H1 (cell line): ENCODE results near the gene KLF16. TPM values are rescaled to one million over a fixed set of nuclear protein-coding genes. Genes with fewer than 3 reads are reported as not detected.
A peak's percentile ranks its signal among the peaks of the same experiment; 100 is the strongest.

Experiments
- CTCF ChIA-PET: fragments of 300-600 bp; sonication (Branson Sonifier 250); formaldehyde crosslinking; loops from one replicate; lab custom pipeline; 2021; ENCODE audit not compliant: partially characterized antibody; lab: Charles Lee
- POLR2A ChIA-PET: fragments of 300-600 bp; sonication (Branson Sonifier 250); formaldehyde crosslinking; loops from one replicate; lab custom pipeline; 2021; ENCODE audit warnings: inconsistent platforms; ENCODE audit not compliant: partially characterized antibody; lab: Charles Lee
- DNase-seq, 2 experiments: peaks; one replicate each; pipeline versions ENCODE4 v3.0.0 to v3.0.0-alpha.2; 2010 to 2022; ENCODE audit warnings: low spot score in 2 of 2, low read depth in 1 of 2, mixed read lengths in 1 of 2
- FAIRE-seq: peaks from 2 replicates; lab custom pipeline; 2011; peaks lifted over from hg19 to GRCh38; lab: Jason Lieb, UNC
- H2AFZ ChIP-seq: 2 replicates; pipeline ENCODE4 v1.8.1; 2012; ENCODE audit warnings: low read length, inconsistent platforms
- H2AK5ac ChIP-seq: 2 replicates; pipeline ENCODE4 v1.6.1; 2013; ENCODE audit warnings: low read depth, low read length
- H2BK120ac ChIP-seq: replicated peaks from 2 replicates; pipeline ENCODE3; 2013; ENCODE audit warnings: low read depth, low read length, inconsistent platforms
- H2BK12ac ChIP-seq: 2 replicates; pipeline ENCODE4 v1.6.1; 2013; ENCODE audit warnings: low read depth, low read length
- H2BK15ac ChIP-seq: 2 replicates; pipeline ENCODE4 v1.6.1; 2013; ENCODE audit warnings: low read length
- H2BK20ac ChIP-seq: 2 replicates; pipeline ENCODE4 v1.6.1; 2013; ENCODE audit warnings: low read length
- H2BK5ac ChIP-seq: 2 replicates; pipeline ENCODE4 v1.6.1; 2013; ENCODE audit warnings: low read depth, low read length
- H3K14ac ChIP-seq: 2 replicates; pipeline ENCODE4 v1.6.1; 2013; ENCODE audit warnings: inconsistent platforms; ENCODE audit not compliant: insufficient read length
- H3K18ac ChIP-seq: 2 replicates; pipeline ENCODE4 v1.6.1; 2013; ENCODE audit warnings: low read length; ENCODE audit errors: extremely low read depth
- H3K23ac ChIP-seq: 2 replicates; pipeline ENCODE4 v1.6.1; 2013; ENCODE audit warnings: inconsistent platforms; ENCODE audit not compliant: insufficient read length
- H3K23me2 ChIP-seq: 2 replicates; pipeline ENCODE4 v1.6.1; 2013; ENCODE audit warnings: low read depth, low read length
- H3K27ac ChIP-seq: 2 replicates; pipeline ENCODE4 v1.6.1; 2011; ENCODE audit warnings: low read depth, low read length, inconsistent platforms
- H3K27me3 ChIP-seq, 4 experiments: replicated peaks in 1 of 4; 1 replicate in 1 of 4; 2 replicates in 3 of 4; pipeline versions ENCODE4 v1.6.1 to v1.8.1; 2011 to 2013; ENCODE audit warnings: low read length in 3 of 4, mild to moderate bottlenecking in 3 of 4, inconsistent platforms in 2 of 4, mixed read lengths in 2 of 4, moderate library complexity in 1 of 4; ENCODE audit not compliant: control insufficient read depth in 3 of 4, insufficient read depth in 3 of 4; ENCODE audit errors: extremely low read depth in 1 of 4
- H3K36me3 ChIP-seq, 4 experiments: 2 replicates each; pipeline versions ENCODE4 v1.6.1 to v1.8.1; 2011 to 2013; ENCODE audit warnings: mild to moderate bottlenecking in 4 of 4, low read length in 3 of 4, moderate library complexity in 2 of 4, control low read depth in 1 of 4, inconsistent platforms in 1 of 4; ENCODE audit not compliant: insufficient read depth in 4 of 4, control insufficient read depth in 2 of 4
- H3K4ac ChIP-seq: replicated peaks from 2 replicates; pipeline ENCODE3; 2013; ENCODE audit warnings: low read length, low read depth, mixed read lengths, inconsistent platforms; ENCODE audit not compliant: insufficient read length
- H3K4me1 ChIP-seq, 4 experiments: replicated peaks in 1 of 4; 1 replicate in 1 of 4; 2 replicates in 3 of 4; pipeline versions ENCODE4 v1.6.1 to v1.8.1; 2011 to 2013; ENCODE audit warnings: low read length in 3 of 4, inconsistent platforms in 2 of 4, mixed read lengths in 1 of 4; ENCODE audit not compliant: insufficient read depth in 4 of 4, control insufficient read depth in 3 of 4
- H3K4me2 ChIP-seq, 2 experiments: 2 replicates each; pipeline versions ENCODE4 v1.6.1 to v1.8.1; 2011 to 2013; ENCODE audit warnings: low read depth in 2 of 2, low read length in 2 of 2, control low read depth in 1 of 2, inconsistent platforms in 1 of 2, mild to moderate bottlenecking in 1 of 2; ENCODE audit not compliant: insufficient read depth in 1 of 2
- H3K4me3 ChIP-seq, 4 experiments: fragments of 200-600, 300-600 bp in 1 of 4; sonication (generic), shearing (Covaris generic), sonication (Bioruptor Twin) in 1 of 4; 2 replicates each; pipeline versions ENCODE4 v1.5.1 to v1.8.1; 2011 to 2016; ENCODE audit warnings: low read length in 4 of 4, low read depth in 3 of 4, control low read depth in 2 of 4, inconsistent platforms in 2 of 4, mild to moderate bottlenecking in 2 of 4, mixed read lengths in 1 of 4, moderate library complexity in 1 of 4; ENCODE audit not compliant: insufficient read depth in 2 of 4; ENCODE audit errors: extremely low read depth in 1 of 4
- H3K56ac ChIP-seq: replicated peaks from 2 replicates; pipeline ENCODE3; 2013; ENCODE audit warnings: low read depth, mild to moderate bottlenecking, mixed read lengths, low read length, inconsistent platforms; ENCODE audit not compliant: insufficient read length
- H3K79me1 ChIP-seq: 2 replicates; pipeline ENCODE4 v1.6.1; 2013; ENCODE audit warnings: low read depth, low read length, control low read depth
- H3K79me2 ChIP-seq, 2 experiments: 2 replicates each; pipeline versions ENCODE4 v1.6.1 to v1.8.1; 2012 to 2013; ENCODE audit warnings: low read length in 2 of 2, mild to moderate bottlenecking in 2 of 2, inconsistent platforms in 1 of 2; ENCODE audit not compliant: insufficient read depth in 2 of 2, control insufficient read depth in 1 of 2
- H3K9ac ChIP-seq, 4 experiments: replicated peaks in 1 of 4; 1 replicate in 1 of 4; 2 replicates in 3 of 4; pipeline versions ENCODE4 v1.6.1 to v1.8.1; 2011 to 2013; ENCODE audit warnings: low read depth in 3 of 4, low read length in 3 of 4, control low read depth in 2 of 4, mild to moderate bottlenecking in 2 of 4, moderate library complexity in 2 of 4, inconsistent platforms in 1 of 4; ENCODE audit errors: extremely low read depth in 1 of 4
- H3K9me3 ChIP-seq, 2 experiments: 2 replicates each; pipeline versions ENCODE4 v1.6.1 to v1.8.1; 2012 to 2013; ENCODE audit warnings: mild to moderate bottlenecking in 2 of 2, moderate library complexity in 2 of 2, control low read depth in 1 of 2, inconsistent platforms in 1 of 2, low read depth in 1 of 2, low read length in 1 of 2, mixed read lengths in 1 of 2; ENCODE audit not compliant: insufficient read depth in 2 of 2
- H4K20me1 ChIP-seq, 2 experiments: replicated peaks in 1 of 2; 2 replicates each; pipeline versions ENCODE3 to v1.8.1; 2011 to 2013; ENCODE audit warnings: inconsistent platforms in 2 of 2, low read length in 2 of 2, mild to moderate bottlenecking in 1 of 2; ENCODE audit not compliant: insufficient read depth in 2 of 2, control insufficient read depth in 1 of 2
- H4K5ac ChIP-seq: 2 replicates; pipeline ENCODE4 v1.6.1; 2013; ENCODE audit warnings: low read length, low read depth, mixed read lengths, inconsistent platforms; ENCODE audit not compliant: insufficient read length
- H4K8ac ChIP-seq: 2 replicates; pipeline ENCODE4 v1.8.0; 2013; ENCODE audit warnings: mild to moderate bottlenecking, moderate library complexity, low read length, inconsistent platforms; ENCODE audit not compliant: insufficient read depth; ENCODE audit errors: extremely low read depth
- H4K91ac ChIP-seq: replicated peaks from 2 replicates; pipeline ENCODE3; 2013; ENCODE audit warnings: low read length, mixed read lengths, inconsistent platforms; ENCODE audit not compliant: insufficient read length
- EGR1 ChIP-seq: IDR thresholded peaks from 2 replicates; pipeline ENCODE4 v1.6.1; 2011; ENCODE audit warnings: low read depth, low read length, borderline replicate concordance
- WGBS, 2 experiments: shearing (Covaris generic) in 1 of 2; methylation state at CpG; one replicate each; pipeline versions ENCODE4 v1.1.6 to v1.1.7; 2013 to 2015; ENCODE audit warnings: low lambda C conversion rate in 2 of 2, mixed read lengths in 2 of 2, inconsistent platforms in 1 of 2, low coverage in 1 of 2, missing lambda C conversion rate in 1 of 2; ENCODE audit not compliant: insufficient replicate concordance in 2 of 2, insufficient coverage in 1 of 2, insufficient read length in 1 of 2; ENCODE audit errors: extremely low coverage in 1 of 2, missing lambda C conversion rate in 1 of 2; 5-methylcytosine and 5-hydroxymethylcytosine counted together
- polyA plus RNA-seq, 7 experiments: library from polyadenylated mRNA; depleted of rRNA in 3 of 7; stranded (reverse) in 5 of 7; unstranded in 2 of 7; fragments of >200 nt in 5 of 7; fragments of 200-250 nt in 2 of 7; gene quantifications; 1 replicate in 5 of 7; 2 replicates in 1 of 7; 4 replicates in 1 of 7; pipeline versions ENCODE4 v1.2.1 to v1.2.3, GENCODE V29; 2011 to 2013; ENCODE audit warnings: missing spikeins in 2 of 7, mixed read lengths in 2 of 7
- total RNA-seq: library from RNA; stranded (reverse); fragmentation: NEBNext Ultra II Directional; extraction: Animal tissue kit (Norgen Biotek cat#: 25700); gene quantifications from 2 replicates; pipeline ENCODE4 v1.2.1, GENCODE V29; 2021

Gene KLF16
- total and polyA plus RNA-seq, 2 of the 8 experiments (the other 6 are each of a cell fraction or from before 2014, with no cell fraction given): 14.3 to 45.9 TPM

DNA sequence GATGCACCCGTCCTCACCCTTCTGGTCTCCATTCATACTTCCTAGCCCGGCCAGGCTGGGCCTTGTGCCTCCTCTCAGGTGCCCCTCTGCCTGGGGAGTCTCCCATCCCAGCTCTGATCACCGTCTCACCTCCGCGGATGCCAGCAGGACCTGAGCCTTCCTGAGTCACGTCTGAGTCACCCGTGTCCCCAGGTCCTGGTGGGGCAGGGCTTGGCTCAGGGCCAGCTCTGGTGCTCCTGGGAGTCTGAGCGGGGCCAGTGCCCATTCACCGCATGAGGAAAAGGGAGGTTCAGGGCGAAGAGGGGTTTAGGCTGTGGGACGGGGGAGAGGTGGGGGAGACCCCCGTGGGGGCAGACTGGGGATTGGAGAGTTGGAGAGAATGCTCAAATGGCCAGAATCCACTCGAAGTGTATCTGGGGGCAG is 51.9 kb downstream of the KLF16 start:
- Histone ChIP-seq H2AK5ac (no peak overlapping the region), H3K27ac (no peak overlapping the region), H3K56ac (no peak overlapping the region), H4K20me1 (peaks cover 0 to 2% of the 10 kb centered on the region in 2 experiments), H3K4ac (peak overlapping the region; percentile 69), H4K91ac (peak overlapping the region; percentile 65), H3K9me3 (no peaks in the 10 kb centered on the region), H3K23me2 (peaks cover 2% of the 10 kb centered on the region), H3K14ac (no peak overlapping the region), H3K79me1 (no peaks in the 10 kb centered on the region; the same call in 1 of the 2 replicates), H3K79me2 (no peaks in the 10 kb centered on the region), H3K9ac (no peak overlapping the region), H3K4me2 (peak overlapping the region; percentile 63 to 65), H3K18ac (no peak overlapping the region; the same call in 1 of the 2 replicates), H2BK5ac (no peak overlapping the region), H2AFZ (no peak overlapping the region), H3K4me1 (peaks cover 0 to 2% (median 0%) of the 10 kb centered on the region in 4 experiments; a peak in 3 of 7 replicates), H4K5ac (no peak overlapping the region), H2BK20ac (no peak overlapping the region), H4K8ac (peak overlapping the region; percentile 25), H2BK15ac (no peak overlapping the region), H3K23ac (no peak overlapping the region), H3K36me3 (peaks cover 3 to 9% (median 6%) of the 10 kb centered on the region in 4 experiments; a peak in 5 of 8 replicates), H2BK12ac (no peak overlapping the region), H3K4me3 (peak overlapping the region in 3 of 4 experiments; percentile 36 to 61 (median 49); a peak in 2 of 8 replicates), H3K27me3 (peaks cover 0 to 3% (median 0%) of the 10 kb centered on the region in 4 experiments; a peak in 3 of 7 replicates), H2BK120ac (no peak overlapping the region)
- FAIRE-seq (no peak), DNase-seq (no peak)
- CTCF ChIA-PET: interaction anchor here (1.0 to 6.2 kb wide), 6 partner anchors 10 to 46 kb away, joined by 3 to 73 read pairs (median 4); no protein-coding TSS in a partner anchor
- POLR2A ChIA-PET: interaction anchor here (1.2 kb wide), 1 partner anchor 18 kb away, joined by 4 read pairs; no protein-coding TSS in a partner anchor
- WGBS, 2 experiments: 76% methylated on average over 10 of the region's 13 CpGs; no CpG with 5 or more reads in 1 of the 2 experiments
- TF ChIP-seq EGR1: no peak
